DND-41 (cell line): ENCODE measurements around the gene KLK14.

Source experiments
- EZH2 ChIP-seq: IDR thresholded peaks from 3 replicates; pipeline ENCODE4 v1.6.1; 2012; ENCODE audit warnings: borderline replicate concordance, low read depth, mild to moderate bottlenecking, moderate library complexity, low read length, inconsistent platforms; ENCODE audit not compliant: severe bottlenecking
- TF ChIP-seq, protein P1 (sequence below): IDR thresholded peaks from 2 replicates; pipeline ENCODE4 v1.5.1; 2012; ENCODE audit warnings: borderline replicate concordance, low read length, moderate library complexity, mild to moderate bottlenecking; ENCODE audit not compliant: poor library complexity, severe bottlenecking; ENCODE audit errors: extremely low read depth

DNA sequence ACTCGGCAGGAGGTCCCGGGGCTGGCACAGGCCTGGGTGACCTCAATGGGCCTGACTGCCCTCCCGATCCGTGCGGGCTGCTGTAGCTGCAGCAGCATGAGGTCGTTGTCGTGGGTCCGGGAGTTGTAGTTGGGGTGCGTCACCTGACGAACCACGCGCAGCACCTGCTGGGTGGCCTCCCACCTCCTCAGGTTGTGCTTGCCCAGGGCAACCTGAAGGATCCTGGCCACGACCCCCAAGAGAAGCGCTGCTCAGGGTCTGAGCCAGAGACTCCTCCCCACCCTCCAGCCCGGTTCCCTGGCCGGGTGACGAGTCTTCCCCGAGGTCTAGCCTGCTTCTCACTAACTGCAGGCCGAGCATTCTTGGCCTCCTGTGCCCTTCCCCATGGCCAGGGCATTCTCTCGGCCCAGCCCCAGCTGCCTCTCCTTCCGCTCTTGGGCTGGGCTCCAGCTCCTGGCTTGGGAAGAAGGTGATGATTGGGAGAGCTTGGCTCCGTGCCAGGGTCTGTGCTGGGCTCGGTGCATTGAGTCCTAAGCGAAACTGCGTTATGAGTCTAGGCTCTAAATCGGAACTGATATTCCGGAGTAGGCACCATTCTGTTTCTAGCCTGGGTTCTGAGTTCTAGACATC, 3.1 kb downstream of the KLK14 start:
- TF ChIP-seq, protein P1, sequence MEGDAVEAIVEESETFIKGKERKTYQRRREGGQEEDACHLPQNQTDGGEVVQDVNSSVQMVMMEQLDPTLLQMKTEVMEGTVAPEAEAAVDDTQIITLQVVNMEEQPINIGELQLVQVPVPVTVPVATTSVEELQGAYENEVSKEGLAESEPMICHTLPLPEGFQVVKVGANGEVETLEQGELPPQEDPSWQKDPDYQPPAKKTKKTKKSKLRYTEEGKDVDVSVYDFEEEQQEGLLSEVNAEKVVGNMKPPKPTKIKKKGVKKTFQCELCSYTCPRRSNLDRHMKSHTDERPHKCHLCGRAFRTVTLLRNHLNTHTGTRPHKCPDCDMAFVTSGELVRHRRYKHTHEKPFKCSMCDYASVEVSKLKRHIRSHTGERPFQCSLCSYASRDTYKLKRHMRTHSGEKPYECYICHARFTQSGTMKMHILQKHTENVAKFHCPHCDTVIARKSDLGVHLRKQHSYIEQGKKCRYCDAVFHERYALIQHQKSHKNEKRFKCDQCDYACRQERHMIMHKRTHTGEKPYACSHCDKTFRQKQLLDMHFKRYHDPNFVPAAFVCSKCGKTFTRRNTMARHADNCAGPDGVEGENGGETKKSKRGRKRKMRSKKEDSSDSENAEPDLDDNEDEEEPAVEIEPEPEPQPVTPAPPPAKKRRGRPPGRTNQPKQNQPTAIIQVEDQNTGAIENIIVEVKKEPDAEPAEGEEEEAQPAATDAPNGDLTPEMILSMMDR = no peak
- TF ChIP-seq EZH2 = no peak
